HG03066 (cell line): ENCODE measurements around the gene HMGCL.
A peak's percentile ranks its signal among the peaks of the same experiment; 100 is the strongest.
"Not testable (repeated sequence)": the region's sequence is repeated elsewhere in the genome, so short reads cannot be mapped to it uniquely, and the experiment has no call there.

Experiments used
- ATAC-seq: cut with Tn5 transposase; IDR thresholded peaks from one replicate; pipeline ENCODE4 v1.9.1; 2021; ENCODE audit warnings: low read depth; ENCODE audit not compliant: unreplicated experiment

The HMGCL gene

DNA sequence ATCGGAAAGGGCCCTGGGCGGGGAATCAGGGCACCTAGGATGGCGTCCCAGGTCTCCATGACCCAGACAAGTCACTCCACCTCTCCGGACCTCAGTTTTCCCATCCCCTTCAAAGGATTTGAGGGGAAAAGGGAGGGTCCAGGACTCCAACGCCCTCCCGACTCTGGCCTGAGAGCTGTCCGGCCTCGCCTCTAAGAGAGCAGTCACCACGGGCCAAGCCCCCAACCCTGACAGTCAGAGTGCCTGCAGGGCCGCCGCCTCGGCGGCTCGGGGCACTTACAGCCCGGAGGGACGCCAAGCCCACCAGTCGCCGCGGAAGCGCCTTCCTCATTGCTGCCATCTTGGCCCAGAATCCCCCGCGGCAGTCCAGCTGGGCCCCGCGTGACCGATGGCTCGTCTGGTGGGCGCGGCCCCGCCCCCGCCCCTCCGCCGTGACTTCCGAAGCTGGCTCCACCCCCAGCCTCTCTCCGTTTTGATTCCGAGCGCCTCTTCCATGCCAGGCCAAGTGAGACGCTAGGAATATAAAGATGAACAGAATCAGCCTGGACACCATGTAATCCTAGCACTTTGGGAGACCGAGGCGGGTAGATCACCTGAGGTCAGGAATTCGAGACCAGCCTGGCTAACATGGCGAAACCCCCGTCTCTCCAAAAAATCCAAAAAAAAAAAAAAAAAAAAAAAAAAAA, at the start of gene HMGCL:
Gene HMGCL (minus strand): TSS at position 354 of the 686 bp plus-strand sequence. CDS start 14 bp downstream, at position 340.
- peak; percentile 89 for ATAC-seq

GRCh38 chr1:23872421-23872820, 47.2 kb upstream of the HMGCL start:
- no peak for ATAC-seq

- ATAC-seq = no peak
Observed at GRCh38 chr1:23869051-23869450, 43.8 kb upstream of the HMGCL start.

DNA sequence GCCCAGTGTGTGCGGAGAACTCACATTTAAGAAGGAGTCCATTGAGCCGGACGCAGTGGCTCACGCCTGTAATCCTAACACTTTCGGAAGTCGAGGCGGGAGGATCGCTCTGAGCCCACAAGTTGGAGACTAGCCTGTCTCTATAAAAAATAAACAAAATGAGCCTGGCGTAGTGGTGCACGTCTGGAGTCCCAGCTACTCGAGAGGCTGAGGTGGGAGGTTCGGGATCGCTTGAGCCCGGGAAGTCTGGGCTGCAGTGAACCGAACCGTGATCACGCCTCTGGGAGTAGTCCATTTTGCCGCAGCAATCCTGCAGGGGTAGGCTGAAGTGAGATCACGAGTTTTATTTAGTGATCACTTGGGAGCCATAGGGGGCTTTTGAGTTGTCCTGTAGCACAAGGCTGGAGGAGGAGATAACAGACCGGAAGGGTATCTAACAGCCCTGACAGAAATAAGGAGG, 43.4 kb upstream of the HMGCL start:
- peak; percentile 19 for ATAC-seq

- peak; percentile 83 for ATAC-seq
Observed at GRCh38 chr1:23867895-23868556, 42.8 kb upstream of the HMGCL start, which contains the start of gene FUCA1. Gene FUCA1 (minus strand): TSS chr1:23868290. CDS start chr1:23868286, 4 bp downstream.

GRCh38 chr1:23867542-23867894, 42.3 kb upstream of the HMGCL start:
- no peak for ATAC-seq

- ATAC-seq = no peak
Observed at GRCh38 chr1:23865543-23865930, 40.3 kb upstream of the HMGCL start.

DNA sequence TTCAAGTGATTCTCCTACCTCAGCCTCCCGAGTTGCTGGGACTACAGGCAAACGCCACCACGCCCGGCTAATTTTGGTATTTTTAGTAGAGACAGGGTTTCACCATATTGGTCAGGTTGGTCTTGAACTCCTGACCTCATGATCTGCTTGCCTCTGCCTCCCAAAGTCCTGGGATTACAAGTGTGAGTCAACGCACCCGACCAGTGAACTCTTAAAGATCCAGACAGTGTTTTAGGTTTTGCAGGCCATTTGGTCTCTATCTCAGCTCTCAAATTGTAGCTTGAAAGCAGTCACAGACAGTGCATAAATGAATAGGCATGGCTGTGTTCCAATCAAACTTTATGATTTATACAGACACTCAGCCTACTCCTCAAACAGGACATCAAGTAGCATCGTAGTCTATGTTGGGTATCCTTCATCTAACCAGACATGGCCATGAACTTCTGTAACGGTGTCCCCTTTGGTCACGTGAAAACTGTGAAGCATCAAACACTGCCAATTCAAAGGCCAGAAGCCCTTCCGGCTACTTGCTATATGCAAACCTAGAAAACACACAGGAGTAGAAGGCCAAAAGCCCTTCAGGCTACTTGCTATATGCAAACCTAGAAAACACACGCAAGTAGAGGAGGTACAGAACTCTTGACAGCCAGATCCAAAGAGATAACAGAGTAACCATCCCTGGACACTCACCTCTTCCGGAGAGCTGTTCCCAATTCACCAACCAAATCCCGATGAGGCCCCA, 39.7 kb upstream of the HMGCL start:
- ATAC-seq = no peak

- ATAC-seq = no peak
Observed at GRCh38 chr1:23862640-23863039, 37.4 kb upstream of the HMGCL start.

GRCh38 chr1:23854568-23854967, 29.3 kb upstream of the HMGCL start:
- ATAC-seq = no peak

DNA sequence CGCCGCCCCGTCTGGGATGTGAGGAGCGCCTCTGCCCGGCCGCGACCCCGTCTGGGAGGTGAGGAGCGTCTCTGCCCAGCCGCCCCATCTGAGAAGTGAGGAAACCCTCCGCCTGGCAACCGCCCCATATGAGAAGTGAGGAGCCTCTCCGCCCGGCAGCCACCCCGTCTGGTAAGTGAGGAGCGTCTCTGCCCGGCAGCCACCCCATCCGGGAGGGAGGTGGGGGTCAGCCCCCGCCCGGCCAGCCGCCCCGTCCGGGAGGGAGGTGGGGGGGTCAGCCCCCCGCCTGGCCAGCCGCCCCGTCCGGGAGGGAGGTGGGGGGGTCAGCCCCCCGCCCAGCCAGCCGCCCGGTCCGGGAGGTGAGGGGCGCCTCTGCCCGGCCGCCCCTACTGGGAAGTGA, 27.9 kb upstream of the HMGCL start:
- ATAC-seq = not testable (repeated sequence)

DNA sequence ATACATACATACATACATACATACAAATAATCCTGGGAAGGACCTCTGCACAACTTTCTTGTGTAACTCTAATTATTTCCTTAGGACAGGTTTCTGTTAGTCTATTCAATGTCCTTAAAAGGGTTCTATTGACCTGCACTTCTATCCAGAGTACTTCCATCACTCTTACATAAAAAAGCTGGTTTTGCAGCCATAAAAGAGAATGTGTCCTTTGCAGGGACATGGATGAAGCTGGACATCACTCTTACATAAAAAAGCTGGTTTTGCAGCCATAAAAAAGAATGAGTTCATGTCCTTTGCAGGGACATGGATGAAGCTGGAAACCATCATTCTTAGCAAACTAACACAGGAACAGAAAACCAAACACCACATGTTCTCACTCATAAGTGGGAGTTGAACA, 26.2 kb upstream of the HMGCL start:
- not testable (repeated sequence) for ATAC-seq

DNA sequence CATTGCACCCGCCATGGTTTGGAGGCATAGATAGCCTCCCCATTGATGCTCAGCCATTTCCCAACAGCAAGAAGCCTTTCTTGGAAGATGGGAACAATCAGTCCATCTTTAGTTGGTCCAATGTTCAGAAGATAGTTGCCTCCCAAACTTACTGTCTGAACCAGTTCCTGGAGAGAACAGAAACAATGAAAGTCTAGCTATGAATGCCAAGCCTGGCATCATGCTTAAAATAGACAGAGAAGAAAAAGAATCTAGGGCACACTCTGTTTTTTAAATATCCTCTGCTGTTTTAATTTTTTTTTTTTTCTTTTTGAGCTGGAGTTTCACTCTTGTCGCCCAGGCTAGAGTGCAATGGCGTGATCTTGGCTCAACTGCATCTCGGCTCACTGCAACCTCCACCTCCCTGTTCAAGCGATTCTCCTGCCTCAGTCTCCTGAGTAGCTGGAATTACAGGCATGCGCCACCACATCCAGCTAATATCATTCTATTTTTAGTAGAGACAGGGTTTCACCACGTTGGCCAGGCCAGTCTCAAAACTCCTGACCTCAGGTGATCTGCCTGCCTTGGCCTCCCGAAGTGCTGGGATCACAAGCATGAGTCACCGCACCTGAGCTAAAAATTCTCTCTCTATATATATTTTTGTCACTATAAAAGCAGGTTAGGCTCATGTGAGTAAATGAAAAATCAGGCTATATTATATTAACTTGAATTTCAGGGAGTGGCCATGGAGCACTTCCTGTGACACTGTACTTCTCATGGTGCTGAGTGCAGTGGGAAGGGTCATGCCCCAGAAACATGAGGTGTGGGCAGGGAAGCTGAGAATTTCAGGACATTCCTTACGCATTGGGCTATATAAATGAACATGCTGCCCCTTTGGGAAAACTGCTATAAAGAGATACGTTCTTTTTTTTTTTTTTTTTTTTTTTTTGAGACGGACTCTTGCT, 23.7 kb upstream of the HMGCL start:
- ATAC-seq = no peak

GRCh38 chr1:23847482-23848095, 22.4 kb upstream of the HMGCL start:
- ATAC-seq = not testable (repeated sequence)

DNA sequence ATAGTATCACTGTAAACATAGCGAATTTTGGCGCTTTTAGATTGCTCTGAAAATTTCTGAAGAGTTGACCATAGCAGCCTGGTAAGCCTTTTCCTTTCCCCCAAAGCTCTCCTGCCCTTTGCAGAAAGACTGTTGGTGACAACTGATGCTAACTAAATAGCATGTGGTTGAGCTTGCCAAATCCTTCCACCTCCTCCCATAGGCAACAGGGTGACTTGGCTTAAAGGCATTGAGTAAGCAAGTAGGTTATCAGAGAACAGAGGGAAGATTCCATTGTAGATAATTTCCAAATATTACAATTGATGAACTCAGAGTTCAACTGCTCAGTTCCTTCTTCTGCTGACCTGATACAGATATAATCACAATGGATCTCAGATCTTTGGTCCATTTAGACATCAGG, 19.9 kb upstream of the HMGCL start:
- no peak for ATAC-seq

DNA sequence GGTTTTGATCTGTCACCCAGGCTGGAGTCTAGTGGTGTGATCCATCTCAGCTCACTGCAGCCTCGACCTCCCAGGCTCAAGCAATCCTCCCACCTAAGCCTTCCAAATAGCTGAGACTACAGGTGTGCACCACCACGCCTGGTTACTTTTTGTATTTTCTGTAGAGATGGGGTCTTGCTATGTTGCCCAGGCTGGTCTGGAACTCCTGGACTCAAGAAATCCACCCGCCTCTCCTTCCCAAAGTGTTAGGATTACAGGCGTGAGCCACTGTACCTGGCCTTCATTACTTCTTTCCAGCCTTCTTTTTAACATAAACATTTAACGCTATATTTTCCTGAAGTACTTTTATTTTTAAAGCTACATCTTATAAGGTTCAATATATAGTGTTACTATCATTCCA, 18.4 kb upstream of the HMGCL start:
- no peak for ATAC-seq

DNA sequence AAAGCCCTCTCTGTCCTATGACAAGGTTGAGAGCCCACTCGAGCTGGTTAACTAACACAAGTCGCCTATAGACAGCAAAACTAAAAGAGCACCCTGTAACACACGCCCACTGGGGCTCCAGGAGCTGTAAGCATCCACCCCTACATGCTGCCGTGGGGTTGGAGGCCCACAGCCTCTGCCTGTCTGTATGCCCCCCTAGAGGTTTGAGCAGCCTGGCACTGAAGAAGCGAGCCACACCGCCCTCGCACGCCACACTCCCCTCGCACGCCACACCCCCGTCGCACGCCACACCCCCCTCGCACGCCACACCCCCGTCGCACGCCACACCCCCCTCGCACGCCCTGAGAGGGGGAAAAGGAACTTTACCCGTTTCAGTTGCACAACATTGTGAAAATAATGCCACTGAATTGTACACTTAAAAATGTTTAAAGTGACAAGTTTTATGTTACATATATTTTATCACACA, 13.2 kb upstream of the HMGCL start:
- ATAC-seq = no peak

GRCh38 chr1:23837908-23838307, 12.7 kb upstream of the HMGCL start:
- ATAC-seq = no peak

GRCh38 chr1:23836037-23836436, 10.8 kb upstream of the HMGCL start:
- ATAC-seq = no peak

- not testable (repeated sequence) for ATAC-seq
Observed at GRCh38 chr1:23834156-23834555, 8.9 kb upstream of the HMGCL start.
